NCI-H1105 treated with DMSO at 0.1 percent for 48 hours (cell line): ENCODE results near the gene PAPPA2.
"Not testable (repeated sequence)": the region's sequence is repeated elsewhere in the genome, so short reads cannot be mapped to it uniquely, and the experiment has no call there.

Source experiments
- DNase-seq: peaks from one replicate; lab custom pipeline; 2025; lab: John Stamatoyannopoulos, UW

Gene PAPPA2, protein sequence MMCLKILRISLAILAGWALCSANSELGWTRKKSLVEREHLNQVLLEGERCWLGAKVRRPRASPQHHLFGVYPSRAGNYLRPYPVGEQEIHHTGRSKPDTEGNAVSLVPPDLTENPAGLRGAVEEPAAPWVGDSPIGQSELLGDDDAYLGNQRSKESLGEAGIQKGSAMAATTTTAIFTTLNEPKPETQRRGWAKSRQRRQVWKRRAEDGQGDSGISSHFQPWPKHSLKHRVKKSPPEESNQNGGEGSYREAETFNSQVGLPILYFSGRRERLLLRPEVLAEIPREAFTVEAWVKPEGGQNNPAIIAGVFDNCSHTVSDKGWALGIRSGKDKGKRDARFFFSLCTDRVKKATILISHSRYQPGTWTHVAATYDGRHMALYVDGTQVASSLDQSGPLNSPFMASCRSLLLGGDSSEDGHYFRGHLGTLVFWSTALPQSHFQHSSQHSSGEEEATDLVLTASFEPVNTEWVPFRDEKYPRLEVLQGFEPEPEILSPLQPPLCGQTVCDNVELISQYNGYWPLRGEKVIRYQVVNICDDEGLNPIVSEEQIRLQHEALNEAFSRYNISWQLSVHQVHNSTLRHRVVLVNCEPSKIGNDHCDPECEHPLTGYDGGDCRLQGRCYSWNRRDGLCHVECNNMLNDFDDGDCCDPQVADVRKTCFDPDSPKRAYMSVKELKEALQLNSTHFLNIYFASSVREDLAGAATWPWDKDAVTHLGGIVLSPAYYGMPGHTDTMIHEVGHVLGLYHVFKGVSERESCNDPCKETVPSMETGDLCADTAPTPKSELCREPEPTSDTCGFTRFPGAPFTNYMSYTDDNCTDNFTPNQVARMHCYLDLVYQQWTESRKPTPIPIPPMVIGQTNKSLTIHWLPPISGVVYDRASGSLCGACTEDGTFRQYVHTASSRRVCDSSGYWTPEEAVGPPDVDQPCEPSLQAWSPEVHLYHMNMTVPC (N-terminal part only)

DNA sequence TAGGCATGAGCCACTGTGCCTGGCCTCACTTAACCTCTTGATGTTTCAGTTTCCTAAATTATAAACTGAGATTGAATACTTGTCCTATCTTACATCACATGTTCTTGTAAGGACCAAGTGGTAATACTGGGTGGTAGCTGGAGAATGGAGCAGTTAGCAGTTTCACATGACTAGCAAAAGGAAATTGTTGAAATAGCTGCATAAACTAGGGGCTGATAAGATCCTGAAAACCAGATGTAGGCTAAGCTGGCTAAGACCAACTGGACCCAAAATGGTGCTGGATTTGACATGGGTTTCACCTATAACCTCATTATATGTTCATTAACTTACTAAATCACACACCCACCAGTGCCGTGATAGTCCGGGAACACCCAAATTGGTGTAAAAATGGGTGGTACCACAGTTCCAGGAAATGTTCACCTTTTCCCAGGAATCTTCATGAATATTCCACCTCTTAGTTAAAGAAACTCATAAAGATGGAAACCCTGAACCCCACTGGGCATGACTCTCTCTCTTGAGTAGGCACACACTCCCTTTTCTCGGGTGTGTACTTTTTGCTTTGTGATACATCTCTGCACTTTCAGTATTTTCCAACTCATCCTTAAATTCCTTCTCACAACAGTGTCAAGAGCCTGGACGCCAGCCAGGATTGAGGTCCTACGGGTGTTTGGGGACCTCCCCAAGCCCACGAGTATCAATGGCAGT is at the start of gene PAPPA2:
PAPPA2 (plus strand) TSS at position 502 of the 705 bp plus-strand sequence. CDS start 93,148 bp downstream, outside the sequence.
- DNase-seq, result no peak

DNA sequence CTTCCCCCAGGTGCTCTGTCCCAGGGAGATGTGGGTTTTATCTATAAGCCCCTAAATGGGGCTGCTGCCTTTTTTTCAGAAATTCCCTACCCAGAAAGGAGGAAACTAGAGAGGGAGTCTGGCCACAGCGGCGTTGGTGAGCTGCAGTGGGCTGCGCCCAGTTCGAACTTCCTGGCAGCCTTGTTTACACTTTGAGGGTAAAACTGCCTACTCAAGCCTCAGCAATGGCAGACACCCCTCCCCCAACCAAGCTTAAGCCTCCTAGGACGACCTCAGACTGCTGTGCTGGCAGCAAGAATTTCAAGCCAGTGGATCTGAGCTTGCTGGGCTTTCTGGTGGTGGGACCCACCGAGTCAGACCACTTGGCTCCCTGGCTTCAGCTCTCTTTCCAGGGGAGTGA is 46.2 kb upstream of the PAPPA2 start:
- no peak for DNase-seq

DNA sequence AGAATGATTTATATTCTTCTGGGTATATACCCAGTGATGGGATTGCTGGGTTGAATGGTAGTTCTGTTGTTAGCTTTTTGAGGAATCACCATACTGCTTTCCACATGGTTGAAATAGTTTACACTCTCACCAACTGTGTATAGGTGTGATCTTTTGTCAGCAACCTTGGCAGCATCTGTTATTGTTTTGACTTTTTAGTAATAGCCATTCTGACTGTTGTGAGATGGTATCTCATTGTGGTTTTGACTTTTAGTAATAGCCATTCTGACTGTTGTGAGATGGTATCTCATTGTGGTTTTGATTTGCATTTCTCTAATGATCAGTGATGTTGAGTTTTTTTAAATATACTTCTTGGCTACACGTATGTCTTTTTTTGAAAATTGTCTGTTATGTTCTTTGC is 43.4 kb upstream of the PAPPA2 start:
- not testable (repeated sequence) for DNase-seq

DNA sequence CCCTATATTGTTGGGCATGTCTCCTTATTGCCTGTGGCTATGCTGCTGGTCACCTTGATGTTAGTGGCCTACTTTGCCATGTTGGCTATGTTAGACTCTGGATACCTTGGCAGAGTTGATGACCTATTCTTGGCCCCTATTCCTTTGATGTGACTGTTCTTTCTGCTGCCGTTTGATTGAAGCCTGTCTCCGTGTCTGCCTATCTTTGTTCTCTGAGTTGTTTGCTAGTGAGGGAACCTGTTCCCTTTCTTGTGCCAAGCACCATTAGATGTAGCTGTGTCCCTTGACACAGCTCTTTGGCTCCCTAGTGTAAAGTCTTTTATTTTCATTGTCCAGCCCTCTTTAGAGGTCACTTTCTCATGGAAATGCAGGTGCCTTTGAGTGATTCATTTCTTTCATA is 28.7 kb upstream of the PAPPA2 start:
- DNase-seq, result no peak

DNA sequence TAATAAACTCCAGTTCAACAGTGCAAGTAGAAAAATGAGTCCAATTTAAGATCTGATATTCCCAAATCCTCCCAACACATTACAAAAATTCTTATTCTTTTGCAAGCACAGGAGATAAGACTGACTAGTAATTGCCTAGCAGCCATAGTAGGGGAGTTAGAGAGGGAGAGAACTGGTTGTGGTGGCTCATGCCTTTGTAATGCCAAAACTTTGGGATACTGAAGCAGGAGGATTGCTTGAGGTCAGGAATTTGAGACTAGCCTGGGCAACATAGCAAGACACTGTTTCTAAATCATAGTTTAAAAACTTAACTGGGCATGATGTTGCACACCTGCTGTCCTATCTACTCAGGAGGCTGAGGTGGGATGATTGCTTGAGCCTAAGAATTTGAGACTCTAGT is 26.7 kb upstream of the PAPPA2 start:
- no peak for DNase-seq

DNA sequence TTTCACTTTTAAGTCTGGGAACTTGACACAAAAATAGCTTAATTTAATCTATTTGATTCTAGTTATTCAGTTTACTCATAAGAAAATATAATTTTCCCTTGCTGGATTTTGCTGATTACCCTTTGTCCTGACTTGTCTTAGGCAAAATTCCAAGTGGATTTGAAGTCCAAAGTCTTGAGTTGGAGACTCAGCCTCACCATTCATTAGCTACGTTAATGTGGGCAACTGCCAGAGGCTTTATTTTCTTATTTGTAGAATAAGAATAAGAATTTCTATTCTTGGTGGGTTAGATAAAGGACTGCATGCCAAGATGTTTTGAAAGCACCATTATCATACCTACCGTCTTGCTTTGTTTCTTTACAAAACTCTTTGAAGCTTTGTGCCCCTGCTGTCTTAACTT is 22.8 kb upstream of the PAPPA2 start:
- no peak for DNase-seq

DNA sequence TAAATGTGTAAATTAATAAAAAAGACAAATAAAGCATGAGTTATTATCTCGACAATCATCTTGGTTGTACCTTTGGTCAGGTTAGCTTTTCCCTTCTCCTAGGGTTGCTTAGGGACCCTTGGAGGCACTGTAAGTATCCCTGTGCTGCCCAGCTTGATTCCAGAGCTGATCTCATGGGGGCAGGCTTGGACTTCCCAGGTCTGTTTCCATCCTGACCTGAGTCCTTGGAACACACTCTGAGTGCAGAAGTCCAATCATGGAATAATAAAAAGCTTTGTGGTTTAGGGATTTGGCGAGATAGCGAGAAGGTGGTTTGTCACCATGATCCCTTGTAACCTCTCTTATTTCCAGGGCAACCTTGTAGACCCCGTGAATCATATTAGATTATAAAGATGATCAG is 18.7 kb upstream of the PAPPA2 start:
- no peak for DNase-seq

DNA sequence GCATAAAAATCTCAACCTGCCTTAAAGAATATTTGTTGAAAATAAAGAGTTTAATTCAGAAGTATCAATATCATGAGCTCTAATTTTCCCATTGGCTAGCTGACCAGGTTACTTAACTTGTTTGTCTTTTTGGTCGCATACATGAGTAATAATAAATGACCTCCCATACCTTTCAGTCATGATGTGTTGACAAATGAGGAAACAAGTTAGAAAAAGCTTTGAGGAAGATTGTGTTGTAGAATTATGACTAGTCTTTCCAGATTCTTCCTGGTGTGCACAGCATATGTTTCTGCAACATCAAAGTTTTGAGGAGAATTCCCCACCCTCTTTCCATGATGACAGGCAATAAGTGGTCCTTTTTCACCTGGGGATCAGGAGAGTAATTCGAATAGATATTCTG is 17.6 kb upstream of the PAPPA2 start:
- no peak for DNase-seq

DNA sequence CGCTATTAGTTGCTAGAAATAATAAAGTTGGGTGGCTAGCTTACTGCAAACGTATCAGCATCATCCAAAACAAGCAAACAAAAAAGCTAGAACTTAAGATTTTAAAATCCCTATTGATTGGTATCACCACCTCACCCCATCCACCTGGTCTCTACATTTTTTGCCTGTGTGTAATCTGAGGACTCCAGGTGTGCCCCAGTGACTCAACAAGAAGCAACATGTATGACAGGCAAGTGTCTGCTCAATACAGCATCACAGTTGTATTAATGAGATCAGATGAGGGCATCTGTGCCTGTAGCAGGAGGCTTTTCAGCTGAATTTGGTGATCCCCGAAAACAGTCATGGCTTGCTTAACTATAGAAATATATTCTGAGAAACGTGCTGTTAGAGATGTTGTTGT is 14.6 kb upstream of the PAPPA2 start:
- DNase-seq, result peak; percentile 36

DNA sequence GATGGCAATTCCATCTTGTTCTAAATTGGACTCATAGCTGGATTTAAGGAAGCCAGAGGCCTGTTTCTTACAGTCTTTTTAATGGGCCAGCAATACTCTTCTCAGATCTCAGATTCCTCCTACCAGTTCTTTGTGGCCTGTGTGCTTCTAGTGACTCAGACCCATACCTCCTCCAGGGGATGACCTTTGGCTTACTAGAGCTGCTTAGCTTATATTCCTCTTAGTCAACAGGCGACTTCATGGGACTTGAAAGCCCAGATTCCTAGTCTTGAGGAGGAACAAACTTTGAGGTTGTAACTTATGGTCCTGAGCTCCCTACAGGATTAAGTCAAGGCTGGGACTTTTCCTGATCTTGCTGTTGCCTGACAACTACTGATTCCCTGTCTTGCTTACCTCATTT is 12.4 kb upstream of the PAPPA2 start:
- DNase-seq, result no peak

DNA sequence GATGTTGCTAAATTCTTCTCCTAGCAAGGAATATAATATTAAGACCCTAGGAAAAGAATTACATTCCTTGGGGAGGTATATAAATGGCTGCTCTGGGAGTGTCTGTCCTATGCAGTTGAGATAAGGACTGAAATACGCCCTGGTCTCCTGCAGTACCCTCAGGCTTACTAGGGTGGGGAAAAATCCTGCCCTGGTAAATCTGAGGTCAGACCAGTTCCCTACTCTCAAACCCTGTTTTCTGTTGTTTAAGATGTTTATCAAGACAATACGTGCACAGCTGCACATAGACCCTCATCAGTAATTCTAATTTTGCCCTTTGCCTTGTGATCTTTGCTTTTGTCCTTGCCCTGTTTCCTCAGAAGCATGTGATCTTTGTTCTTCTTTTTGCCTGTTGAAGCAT is 11.2 kb upstream of the PAPPA2 start:
- not testable (repeated sequence) for DNase-seq

DNA sequence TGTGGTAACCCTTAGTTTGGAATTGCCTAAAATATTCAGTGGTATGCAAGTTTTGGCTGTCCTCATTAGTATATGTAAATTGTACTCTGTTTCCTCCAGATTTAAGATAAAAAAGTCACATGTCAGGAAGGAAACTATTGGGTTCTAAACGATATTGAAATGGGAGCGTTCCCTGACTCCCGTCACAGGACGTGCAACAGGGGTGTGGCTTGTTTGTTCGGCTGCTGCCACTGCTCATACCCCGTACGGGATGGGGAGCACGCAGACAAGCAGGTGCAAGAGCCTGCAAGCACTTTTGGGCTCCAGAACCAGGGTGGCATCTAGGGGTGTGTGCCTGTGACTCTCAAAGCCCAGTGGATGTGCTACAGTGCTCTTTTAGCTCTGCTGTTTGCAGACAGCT is 6.2 kb upstream of the PAPPA2 start:
- DNase-seq, result no peak

DNA sequence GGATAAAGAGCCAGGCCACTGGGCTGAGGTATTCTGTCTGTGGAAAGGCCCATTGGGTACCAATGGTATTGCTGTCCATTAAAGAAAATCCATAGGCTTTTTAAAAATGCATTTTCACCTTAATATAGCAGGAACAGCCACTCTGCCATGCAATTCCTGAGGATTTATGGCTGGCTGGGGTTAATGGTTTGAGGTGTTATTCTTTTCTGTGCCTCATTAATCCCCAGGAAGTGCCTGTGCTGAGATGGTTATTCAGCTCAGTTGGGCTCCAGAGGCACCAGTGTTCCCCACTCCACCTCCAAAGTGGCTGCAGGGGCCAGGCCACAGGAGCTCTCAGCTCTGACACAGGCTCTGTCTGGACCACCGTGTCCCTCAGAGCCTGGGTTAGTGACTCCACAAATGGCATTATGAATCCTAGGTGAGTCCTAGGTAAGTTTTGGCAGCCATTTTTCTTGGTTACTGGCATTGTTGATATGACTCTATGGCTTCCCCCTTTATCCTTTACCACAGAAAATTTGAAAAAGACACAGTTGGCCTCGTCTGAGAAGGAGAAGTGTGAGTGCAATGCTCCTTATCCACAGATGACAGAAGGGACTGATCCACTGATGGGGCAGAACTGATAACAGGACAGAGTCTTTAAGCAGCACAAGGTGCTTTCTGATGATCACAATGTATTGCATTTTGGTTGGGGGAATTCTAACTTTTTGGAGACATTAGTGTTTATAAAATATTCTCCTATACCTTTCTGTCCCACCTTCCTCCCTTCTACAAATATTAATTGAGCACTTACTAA is 2.2 kb upstream of the PAPPA2 start:
- DNase-seq, result no peak

DNA sequence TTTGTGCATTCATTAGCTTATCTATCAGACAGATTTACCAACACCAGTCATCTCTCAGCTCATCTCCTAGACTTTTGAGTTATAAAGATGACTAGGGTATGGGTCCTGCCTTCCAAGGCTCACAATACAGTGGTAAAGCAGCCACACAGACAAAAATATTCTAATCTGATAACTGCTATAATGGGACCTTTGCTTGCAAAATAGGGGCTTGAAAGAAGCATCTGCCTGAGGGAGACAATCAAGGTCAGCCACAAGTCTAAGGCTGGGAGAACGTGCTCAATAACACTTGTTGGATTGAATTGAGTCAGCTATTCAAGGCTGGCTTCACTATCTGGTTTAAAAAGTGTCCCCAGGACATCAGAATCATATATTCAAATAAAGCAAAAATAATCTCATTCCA is 1.4 kb upstream of the PAPPA2 start:
- DNase-seq, result no peak

DNA sequence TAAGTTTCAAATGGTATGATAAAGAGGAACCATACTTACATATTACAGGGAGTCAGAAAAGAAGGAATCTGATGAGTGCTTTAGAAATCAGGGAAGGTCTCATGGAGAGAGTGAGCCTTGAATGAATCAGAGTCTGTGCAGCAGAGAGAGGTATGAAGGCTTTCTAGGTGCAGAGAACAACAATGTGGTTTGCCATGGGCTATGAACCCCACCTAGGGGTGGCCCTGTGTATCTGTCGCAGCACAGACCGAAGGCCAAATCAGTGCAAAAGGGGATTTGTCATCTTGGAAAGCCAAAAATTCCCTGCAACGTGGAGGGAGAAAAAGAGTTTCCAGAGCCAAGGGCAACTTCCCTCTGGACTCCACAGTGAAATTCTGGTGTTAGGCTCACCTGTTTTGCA is 3.5 kb downstream of the PAPPA2 start:
- peak; percentile 28 for DNase-seq

DNA sequence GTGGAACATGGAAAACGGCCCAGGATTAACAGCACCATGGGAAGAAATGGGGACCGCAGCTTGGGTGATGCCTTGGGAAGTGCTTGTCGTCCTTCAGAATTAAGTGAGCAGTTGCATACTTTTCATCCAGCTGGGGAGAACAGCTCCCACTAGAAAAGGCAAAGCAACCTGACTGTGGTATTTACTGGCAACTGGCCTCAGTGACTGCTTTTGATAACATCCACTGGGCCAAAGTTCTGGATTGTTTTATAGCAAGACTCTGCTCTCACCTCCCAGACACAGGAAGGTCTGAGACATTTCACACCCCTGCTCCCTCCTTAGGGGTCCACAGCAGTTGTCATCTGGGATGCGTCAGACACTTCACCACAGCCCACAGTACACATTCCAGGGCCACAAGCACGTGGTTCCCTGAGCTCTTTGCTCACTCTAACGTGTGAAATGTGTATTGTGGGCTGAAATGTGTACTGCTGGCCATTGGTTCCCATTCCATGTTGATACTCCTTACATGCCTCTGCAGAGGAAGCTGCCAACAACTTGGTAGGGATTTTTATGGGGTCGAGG is 6.6 kb downstream of the PAPPA2 start:
- DNase-seq, result no peak

DNA sequence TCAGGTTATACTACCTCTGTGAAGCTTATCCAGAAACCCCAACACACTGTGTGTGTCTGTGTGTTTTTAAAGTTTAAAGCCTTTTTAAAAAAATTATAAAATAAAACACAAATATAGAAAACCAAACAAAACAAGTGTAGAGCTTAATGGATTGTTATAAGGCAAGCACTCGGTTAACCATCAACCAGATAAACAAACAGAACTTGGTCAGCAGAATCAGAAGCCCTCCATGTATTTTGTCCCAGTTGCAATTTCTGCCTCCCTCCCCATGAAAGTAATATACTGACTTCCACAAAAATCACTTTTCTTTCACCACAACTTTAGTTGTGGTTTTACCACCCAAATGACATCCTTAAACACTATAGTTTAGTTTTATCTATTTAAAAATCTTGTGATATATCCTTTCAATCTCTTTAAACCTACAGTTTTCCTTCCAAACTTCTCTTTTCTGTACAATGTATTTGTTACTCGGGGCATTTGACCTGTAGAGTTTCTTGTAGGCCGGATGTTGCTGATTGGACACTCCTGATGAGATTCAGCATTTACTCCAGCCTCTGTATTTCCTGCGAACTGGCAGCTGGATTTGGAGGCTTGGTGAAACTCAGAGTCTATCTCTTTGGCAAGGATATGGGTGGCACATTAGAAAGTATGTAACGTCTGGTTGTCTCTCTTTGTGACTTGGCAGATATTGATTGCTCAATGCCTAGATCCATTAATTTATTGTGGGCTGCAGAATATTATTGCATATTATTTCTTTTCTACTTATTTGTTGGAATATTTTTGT is 8.6 kb downstream of the PAPPA2 start:
- no peak for DNase-seq

DNA sequence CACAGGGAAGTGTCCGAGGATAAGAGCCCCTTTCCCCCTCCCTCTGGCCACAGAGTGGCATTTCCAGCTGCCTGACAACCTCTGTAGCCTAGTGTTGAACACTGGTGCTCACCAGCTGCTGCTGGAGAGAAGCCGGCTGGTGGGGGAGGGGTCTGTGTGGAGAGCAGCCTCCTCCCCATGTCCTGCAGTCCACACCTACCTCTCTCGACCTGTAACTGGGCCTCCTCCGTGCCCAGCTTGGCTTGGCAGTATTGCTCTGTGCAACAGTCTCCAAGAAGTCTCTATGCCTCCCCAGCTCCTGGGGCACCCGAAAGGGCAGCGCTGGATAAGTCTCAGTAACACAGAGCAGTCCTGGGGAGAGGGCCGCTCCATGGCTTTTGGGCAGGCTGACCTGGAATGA is 17.0 kb downstream of the PAPPA2 start:
- DNase-seq, result no peak

DNA sequence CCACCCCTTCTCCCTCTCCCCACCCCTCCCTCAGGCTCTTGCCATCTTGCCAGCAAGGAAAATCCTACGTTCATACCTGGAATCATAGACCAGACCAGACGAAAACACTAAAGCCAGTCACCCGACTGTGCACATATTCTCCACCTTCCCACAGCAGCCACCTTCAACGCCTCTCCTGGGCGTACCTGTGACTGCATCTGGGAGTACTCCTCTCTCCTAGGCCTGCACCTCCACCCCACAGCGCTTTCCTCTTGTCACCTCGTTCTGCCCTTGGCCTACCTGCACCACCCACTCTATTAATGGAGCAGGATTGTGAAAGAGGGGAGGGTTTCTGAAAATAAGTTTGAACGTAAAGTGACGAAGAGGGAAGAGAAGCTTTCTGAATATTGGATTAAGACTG is 17.8 kb downstream of the PAPPA2 start:
- DNase-seq, result no peak

DNA sequence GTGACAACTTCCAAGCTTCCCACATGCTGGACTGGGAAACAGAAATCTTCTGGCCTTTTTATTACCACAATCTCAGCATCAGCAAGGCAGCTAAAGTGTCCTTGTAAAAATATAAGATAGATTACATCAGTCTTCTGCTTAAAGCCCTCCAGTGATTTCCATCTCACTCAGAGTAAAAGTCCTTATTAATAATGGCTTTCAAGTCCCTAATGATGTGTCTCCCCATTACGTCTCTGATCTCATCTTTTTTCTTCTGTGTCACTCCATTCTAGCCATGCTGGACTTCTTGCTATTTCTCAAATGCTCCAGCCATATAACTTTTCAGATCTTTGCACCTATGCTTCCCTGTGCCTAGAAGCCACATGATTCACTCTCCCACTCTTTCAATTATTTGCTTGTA is 22.1 kb downstream of the PAPPA2 start:
- no peak for DNase-seq

DNA sequence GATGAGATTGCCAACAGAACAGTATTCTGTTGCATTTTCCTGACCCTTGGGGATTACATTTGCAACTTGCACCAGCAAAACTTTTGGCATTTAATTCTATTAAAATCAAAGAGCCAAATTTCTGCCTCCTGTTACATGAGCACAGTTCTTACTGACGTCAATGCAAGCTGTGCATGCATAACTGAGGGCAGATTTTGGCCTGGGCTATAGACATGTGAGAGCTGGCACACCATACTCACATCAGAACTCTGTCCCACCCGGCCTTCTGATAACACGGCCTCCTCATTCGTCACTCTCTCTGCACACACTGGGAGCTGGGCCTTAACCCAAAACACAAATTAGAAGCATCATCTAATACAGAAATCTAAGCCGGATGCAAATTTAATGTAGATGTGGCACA is 31.5 kb downstream of the PAPPA2 start:
- no peak for DNase-seq
